Neural progenitor cell (in vitro differentiated cells): ENCODE measurements around the gene DDX31. TPM values are rescaled to one million over a fixed set of nuclear protein-coding genes. Genes with fewer than 3 reads are reported as not detected.

Experiments used
- DNase-seq: peaks from one replicate; pipeline ENCODE4 v3.0.0-alpha.2; 2016; ENCODE audit warnings: low spot score
- H2AFZ ChIP-seq: fragments of 200-600 bp; sonication (generic); replicated peaks from 2 replicates; pipeline ENCODE4 v1.6.1; 2016; ENCODE audit warnings: antibody characterized with exemption
- H3F3A ChIP-seq: fragments of 200-600 bp; sonication (generic); 2 replicates; pipeline ENCODE4 v1.6.1; 2016; ENCODE audit warnings: antibody characterized with exemption, low read depth
- H3K27ac ChIP-seq: fragments of 200-600 bp; sonication (generic); 2 replicates; pipeline ENCODE4 v1.5.1; 2016; ENCODE audit warnings: mild to moderate bottlenecking
- H3K27me3 ChIP-seq: fragments of 200-600 bp; sonication (generic); 2 replicates; pipeline ENCODE4 v1.6.1; 2016; ENCODE audit warnings: mild to moderate bottlenecking, moderate library complexity
- H3K36me3 ChIP-seq: fragments of 200-600 bp; sonication (generic); 2 replicates; pipeline ENCODE4 v1.5.1; 2016
- H3K4me1 ChIP-seq: fragments of 200-600 bp; sonication (generic); 2 replicates; pipeline ENCODE4 v1.6.1; 2016; ENCODE audit warnings: mixed run types
- H3K4me2 ChIP-seq: fragments of 200-600 bp; sonication (generic); 2 replicates; pipeline ENCODE4 v1.6.1; 2016
- H3K4me3 ChIP-seq: fragments of 200-600 bp; sonication (generic); 2 replicates; pipeline ENCODE4 v1.5.1; 2016
- H3K79me2 ChIP-seq: fragments of 200-600 bp; sonication (generic); 2 replicates; pipeline ENCODE4 v1.6.1; 2016; ENCODE audit warnings: low read depth
- H3K9ac ChIP-seq: fragments of 200-600 bp; sonication (generic); 2 replicates; pipeline ENCODE4 v1.6.1; 2016
- H3K9me3 ChIP-seq: fragments of 200-600 bp; sonication (generic); 2 replicates; pipeline ENCODE4 v1.5.1; 2016; ENCODE audit warnings: low read depth
- H4K20me1 ChIP-seq: fragments of 200-600 bp; sonication (generic); 2 replicates; pipeline ENCODE4 v1.6.1; 2016; ENCODE audit warnings: low read depth
- H3K27ac Mint-ChIP-seq: 3 replicates; pipeline ENCODE4 v1.8.0; 2021; ENCODE audit warnings: mixed read lengths
- H3K27me3 Mint-ChIP-seq: 2 replicates; pipeline ENCODE4 v1.8.0; 2022; ENCODE audit warnings: low read depth, mild to moderate bottlenecking, inconsistent platforms, moderate library complexity, mixed read lengths; ENCODE audit not compliant: insufficient read depth
- H3K36me3 Mint-ChIP-seq: 3 replicates; pipeline ENCODE4 v1.8.0; 2021; ENCODE audit warnings: mixed read lengths
- H3K4me1 Mint-ChIP-seq: 3 replicates; pipeline ENCODE4 v1.8.0; 2021; ENCODE audit warnings: mixed read lengths
- H3K4me3 Mint-ChIP-seq: 3 replicates; pipeline ENCODE4 v1.8.0; 2021; ENCODE audit warnings: mild to moderate bottlenecking, moderate library complexity, mixed read lengths
- H3K9me3 Mint-ChIP-seq: 3 replicates; pipeline ENCODE4 v1.8.0; 2020; ENCODE audit warnings: mixed read lengths
- EZH2 ChIP-seq: fragments of 200-600 bp; sonication (generic); IDR thresholded peaks from 2 replicates; pipeline ENCODE4 v1.6.1; 2017; ENCODE audit warnings: antibody characterized with exemption, mild to moderate bottlenecking, moderate library complexity
- EZH2phosphoT487 ChIP-seq: fragments of 200-600 bp; sonication (generic); IDR thresholded peaks from 2 replicates; pipeline ENCODE4 v1.6.1; 2017; ENCODE audit warnings: antibody characterized with exemption
- total RNA-seq: library from RNA; depleted of rRNA; stranded (reverse); fragments of >200 nt; gene quantifications from 2 replicates; pipeline ENCODE4 v1.2.3, GENCODE V29; 2015; ENCODE audit warnings: low replicate concordance
- TF ChIP-seq, protein P1 (sequence below): fragments of 200-600 bp; sonication (generic); IDR thresholded peaks from 2 replicates; pipeline ENCODE4 v1.5.1; 2017; ENCODE audit warnings: antibody characterized with exemption, mild to moderate bottlenecking

The DDX31 gene
- total RNA-seq, 1 donor from 2014 or later, result 25.7 TPM

DNA sequence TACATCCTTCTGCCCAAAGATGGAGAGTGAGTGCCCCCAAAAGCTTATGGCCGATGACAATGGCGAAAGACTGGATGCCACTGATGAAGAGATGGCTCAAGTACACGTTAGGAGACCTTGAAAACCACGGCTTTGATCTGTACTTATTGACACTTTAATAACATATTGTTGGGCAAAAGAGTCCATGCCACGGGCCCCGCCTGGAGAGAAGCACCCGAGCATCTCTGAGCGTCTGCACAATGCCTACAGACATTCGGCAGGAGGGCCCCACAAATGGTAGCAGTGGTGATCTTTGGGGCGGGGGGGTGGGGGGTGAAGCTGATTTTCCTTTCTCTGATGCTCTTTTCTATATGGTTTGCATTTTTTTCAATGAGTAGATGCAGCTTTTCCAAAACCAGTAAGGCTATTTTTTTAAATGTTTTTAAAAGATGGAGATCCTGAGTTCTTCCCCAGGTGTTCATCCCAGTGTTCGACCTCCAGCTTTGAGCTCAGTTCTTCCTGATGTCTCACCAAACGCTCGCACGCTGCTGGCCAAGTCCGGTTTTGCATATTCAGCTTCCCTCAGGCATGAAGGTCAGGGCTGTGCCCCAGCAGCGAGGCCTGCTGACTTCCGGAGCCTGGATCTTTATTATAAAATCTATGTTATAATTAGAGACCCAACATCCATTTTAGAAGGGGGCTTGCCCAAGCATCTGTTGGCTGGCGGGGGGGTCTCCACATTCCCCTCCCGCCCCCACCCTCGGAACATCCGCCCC, 121.6 kb downstream of the DDX31 start:
- no peak for DNase-seq
- no peak for TF ChIP-seq EZH2phosphoT487
- TF ChIP-seq EZH2, result no peak
- TF ChIP-seq, protein P1, sequence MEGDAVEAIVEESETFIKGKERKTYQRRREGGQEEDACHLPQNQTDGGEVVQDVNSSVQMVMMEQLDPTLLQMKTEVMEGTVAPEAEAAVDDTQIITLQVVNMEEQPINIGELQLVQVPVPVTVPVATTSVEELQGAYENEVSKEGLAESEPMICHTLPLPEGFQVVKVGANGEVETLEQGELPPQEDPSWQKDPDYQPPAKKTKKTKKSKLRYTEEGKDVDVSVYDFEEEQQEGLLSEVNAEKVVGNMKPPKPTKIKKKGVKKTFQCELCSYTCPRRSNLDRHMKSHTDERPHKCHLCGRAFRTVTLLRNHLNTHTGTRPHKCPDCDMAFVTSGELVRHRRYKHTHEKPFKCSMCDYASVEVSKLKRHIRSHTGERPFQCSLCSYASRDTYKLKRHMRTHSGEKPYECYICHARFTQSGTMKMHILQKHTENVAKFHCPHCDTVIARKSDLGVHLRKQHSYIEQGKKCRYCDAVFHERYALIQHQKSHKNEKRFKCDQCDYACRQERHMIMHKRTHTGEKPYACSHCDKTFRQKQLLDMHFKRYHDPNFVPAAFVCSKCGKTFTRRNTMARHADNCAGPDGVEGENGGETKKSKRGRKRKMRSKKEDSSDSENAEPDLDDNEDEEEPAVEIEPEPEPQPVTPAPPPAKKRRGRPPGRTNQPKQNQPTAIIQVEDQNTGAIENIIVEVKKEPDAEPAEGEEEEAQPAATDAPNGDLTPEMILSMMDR, result no peak
- Mint-ChIP-seq H3K4me1 (peaks cover 70% of the 10 kb centered on the region), H3K4me3 (peak overlapping the region; percentile 76), H3K27me3 (peaks cover 11% of the 10 kb centered on the region), H3K36me3 (no peaks in the 10 kb centered on the region), H3K9me3 (no peaks in the 10 kb centered on the region), H3K27ac (peak overlapping the region; percentile 58)
- Histone ChIP-seq H3K4me2 (peak overlapping the region; percentile 43), H3K36me3 (no peaks in the 10 kb centered on the region), H3K4me3 (no peak overlapping the region), H3K27me3 (no peaks in the 10 kb centered on the region), H3K27ac (no peak overlapping the region), H2AFZ (no peak overlapping the region), H3K9me3 (no peaks in the 10 kb centered on the region), H3F3A (peaks cover 21% of the 10 kb centered on the region), H3K79me2 (no peaks in the 10 kb centered on the region), H3K4me1 (peaks cover 53% of the 10 kb centered on the region), H3K9ac (no peak overlapping the region), H4K20me1 (no peaks in the 10 kb centered on the region)

DNA sequence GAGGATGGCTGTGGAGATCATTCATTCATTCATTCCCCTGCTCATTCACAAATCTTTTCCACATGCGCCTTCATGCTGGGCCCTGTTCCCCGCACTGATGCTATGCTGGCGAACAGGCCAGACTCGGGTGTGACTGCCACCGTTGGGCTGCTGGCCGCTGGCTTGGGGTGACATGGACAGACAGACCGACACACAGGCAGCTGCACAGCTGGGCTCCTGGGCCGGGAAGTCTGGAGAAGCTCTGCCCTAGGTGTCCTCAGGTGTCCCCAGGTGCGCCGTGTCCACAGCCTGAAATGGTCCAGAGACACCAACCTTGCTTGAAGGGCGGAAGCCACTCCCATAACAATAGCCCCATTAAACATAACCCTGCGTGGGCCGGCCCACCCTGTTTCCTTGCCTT, 122.3 kb downstream of the DDX31 start:
- H3K36me3 ChIP-seq, result no peaks in the 10 kb centered on the region
- peaks cover 10% of the 10 kb centered on the region for H3K27me3 Mint-ChIP-seq
- no peak overlapping the region for H3K27ac ChIP-seq
- no peak overlapping the region for H3K9ac ChIP-seq
- peaks cover 70% of the 10 kb centered on the region for H3K4me1 Mint-ChIP-seq
- no peaks in the 10 kb centered on the region for H3K79me2 ChIP-seq
- no peak overlapping the region for H2AFZ ChIP-seq
- H3K9me3 ChIP-seq, result no peaks in the 10 kb centered on the region
- H4K20me1 ChIP-seq, result no peaks in the 10 kb centered on the region
- no peak overlapping the region for H3K4me2 ChIP-seq
- peaks cover 54% of the 10 kb centered on the region for H3K4me1 ChIP-seq
- H3K4me3 Mint-ChIP-seq, result peak overlapping the region; percentile 76
- no peaks in the 10 kb centered on the region for H3K9me3 Mint-ChIP-seq
- peak overlapping the region; percentile 37 for H3K27ac Mint-ChIP-seq
- no peaks in the 10 kb centered on the region for H3K27me3 ChIP-seq
- peaks cover 21% of the 10 kb centered on the region for H3F3A ChIP-seq
- no peaks in the 10 kb centered on the region for H3K36me3 Mint-ChIP-seq
- TF ChIP-seq, protein P1, result no peak
- TF ChIP-seq EZH2phosphoT487 (no peak), EZH2 (no peak)
- H3K4me3 ChIP-seq, result no peak overlapping the region
- no peak for DNase-seq

DNA sequence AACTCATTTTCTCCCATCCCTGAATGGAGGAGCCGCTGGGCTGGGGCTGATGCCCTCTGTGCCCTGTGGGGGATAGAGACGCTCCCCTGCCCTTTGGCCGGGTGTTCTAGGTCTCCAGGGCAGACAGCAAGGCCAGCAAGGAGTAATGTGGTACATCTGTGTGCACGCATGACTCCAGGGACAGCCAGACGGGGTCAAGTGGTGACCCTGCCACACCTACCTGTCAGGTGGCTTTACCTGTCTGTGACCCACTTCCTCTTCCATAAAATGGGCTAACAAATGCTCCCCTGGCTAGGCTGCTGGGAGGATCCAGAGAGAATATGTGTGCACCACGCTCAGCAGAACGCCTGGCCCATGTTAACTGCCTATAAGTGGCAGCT, 122.7 kb downstream of the DDX31 start:
- Histone ChIP-seq H4K20me1 (no peaks in the 10 kb centered on the region), H3F3A (peaks cover 21% of the 10 kb centered on the region), H3K4me1 (peaks cover 56% of the 10 kb centered on the region), H3K27me3 (no peaks in the 10 kb centered on the region), H3K4me3 (no peak overlapping the region), H3K36me3 (no peaks in the 10 kb centered on the region), H3K9ac (no peak overlapping the region), H3K79me2 (no peaks in the 10 kb centered on the region), H3K9me3 (no peaks in the 10 kb centered on the region), H3K27ac (no peak overlapping the region), H2AFZ (no peak overlapping the region), H3K4me2 (peak overlapping the region; percentile 69)
- TF ChIP-seq, protein P1, result no peak
- TF ChIP-seq EZH2 (no peak), EZH2phosphoT487 (no peak)
- Mint-ChIP-seq H3K27ac (no peak overlapping the region), H3K4me1 (peaks cover 66% of the 10 kb centered on the region), H3K36me3 (no peaks in the 10 kb centered on the region), H3K9me3 (no peaks in the 10 kb centered on the region), H3K27me3 (peaks cover 10% of the 10 kb centered on the region), H3K4me3 (no peak overlapping the region)
- no peak for DNase-seq
